HPDE6-E6E7 (cell line): ENCODE results near the gene GPR158.
A peak's percentile ranks its signal among the peaks of the same experiment; 100 is the strongest.

Experiments
- DNase-seq: peaks from one replicate; pipeline ENCODE4 v3.0.0; 2011; ENCODE audit warnings: missing footprints; ENCODE audit errors: extremely low spot score

GPR158 gene

GRCh38 chr10:25504306-25504705, 329.5 kb downstream of the GPR158 start:
- no peak for DNase-seq

- DNase-seq, result no peak
Measured at GRCh38 chr10:25504838-25505237, 330.0 kb downstream of the GPR158 start.

- DNase-seq, result no peak
Measured at GRCh38 chr10:25505466-25505865, 330.7 kb downstream of the GPR158 start.

DNA sequence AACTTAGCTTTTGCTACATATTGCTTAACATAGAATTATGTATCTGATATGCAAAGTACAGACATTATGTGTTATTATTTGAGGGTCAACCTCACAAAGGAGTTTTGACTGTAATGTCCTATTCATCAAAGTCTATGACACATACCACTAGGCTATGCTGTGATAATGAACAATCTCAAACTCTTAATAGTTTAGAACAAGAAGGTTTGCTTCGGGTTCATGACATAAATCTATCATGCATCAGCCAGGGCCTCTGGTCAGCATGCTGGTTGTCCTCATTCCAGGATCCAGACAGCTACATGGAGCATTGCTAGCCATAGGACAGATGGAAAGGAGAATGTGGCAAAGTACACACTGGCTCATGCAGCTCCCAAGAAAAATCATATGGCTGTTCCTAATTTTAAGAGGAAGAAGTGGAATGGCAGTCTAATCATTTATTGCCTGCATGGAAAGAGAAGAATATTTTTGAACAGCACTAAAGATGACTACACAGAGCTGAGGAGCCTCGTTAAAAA, 332.1 kb downstream of the GPR158 start:
- no peak for DNase-seq

GRCh38 chr10:25508112-25508815, 333.5 kb downstream of the GPR158 start:
- DNase-seq, result no peak

GRCh38 chr10:25509151-25509550, 334.4 kb downstream of the GPR158 start:
- DNase-seq, result no peak

GRCh38 chr10:25522294-25522693, 347.5 kb downstream of the GPR158 start:
- no peak for DNase-seq

DNA sequence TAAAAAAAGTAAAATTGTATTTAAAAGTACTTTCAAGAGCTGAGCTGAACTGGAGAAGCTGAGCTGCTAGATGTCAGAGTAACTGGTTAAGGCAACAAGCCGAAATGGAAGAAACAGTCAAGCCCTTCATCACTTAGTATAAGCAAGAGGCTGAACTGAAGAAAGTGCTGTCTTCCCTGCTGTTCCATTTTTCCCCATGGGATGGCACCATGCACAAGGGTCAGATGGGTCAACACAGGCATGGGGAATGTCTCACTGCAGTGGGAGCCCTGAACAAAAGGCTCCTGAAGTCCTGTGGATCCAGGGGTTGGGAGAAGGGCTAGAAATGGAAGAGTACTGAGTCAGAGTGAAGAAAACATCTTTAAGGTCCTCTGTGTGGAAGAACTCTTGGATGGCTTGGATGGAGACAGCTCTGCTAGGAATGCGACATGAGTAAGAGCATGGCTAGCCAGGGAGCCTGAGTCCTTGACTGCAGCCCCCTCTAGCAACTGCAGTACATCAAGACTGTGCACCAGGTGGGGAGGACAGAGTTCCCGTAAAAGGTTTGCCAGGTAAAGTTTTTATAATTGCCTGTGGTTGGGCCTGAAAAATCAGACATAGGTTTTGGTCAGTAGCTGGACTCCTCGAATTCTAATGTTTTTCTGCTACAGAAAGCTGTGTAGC, 348.3 kb downstream of the GPR158 start:
- no peak for DNase-seq

DNA sequence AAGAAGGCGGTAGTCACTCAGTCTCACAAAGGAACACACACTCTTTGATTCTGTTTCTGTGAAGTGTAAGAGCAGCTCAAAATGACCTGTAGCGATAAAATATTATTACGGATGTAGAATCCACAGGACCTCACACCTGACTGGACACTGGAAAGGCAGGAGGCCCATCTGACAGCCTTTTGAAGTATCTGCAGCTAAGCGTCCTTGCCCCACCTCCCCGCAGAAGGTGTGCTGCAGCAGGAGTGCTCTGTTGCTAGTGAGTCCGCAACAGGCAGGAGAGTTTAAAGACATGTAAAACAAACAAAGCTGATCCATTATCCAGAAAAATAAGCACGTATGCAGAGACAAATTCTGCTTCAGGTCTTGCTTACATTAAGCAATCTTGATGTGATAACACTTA, 355.5 kb downstream of the GPR158 start:
- DNase-seq, result no peak

DNA sequence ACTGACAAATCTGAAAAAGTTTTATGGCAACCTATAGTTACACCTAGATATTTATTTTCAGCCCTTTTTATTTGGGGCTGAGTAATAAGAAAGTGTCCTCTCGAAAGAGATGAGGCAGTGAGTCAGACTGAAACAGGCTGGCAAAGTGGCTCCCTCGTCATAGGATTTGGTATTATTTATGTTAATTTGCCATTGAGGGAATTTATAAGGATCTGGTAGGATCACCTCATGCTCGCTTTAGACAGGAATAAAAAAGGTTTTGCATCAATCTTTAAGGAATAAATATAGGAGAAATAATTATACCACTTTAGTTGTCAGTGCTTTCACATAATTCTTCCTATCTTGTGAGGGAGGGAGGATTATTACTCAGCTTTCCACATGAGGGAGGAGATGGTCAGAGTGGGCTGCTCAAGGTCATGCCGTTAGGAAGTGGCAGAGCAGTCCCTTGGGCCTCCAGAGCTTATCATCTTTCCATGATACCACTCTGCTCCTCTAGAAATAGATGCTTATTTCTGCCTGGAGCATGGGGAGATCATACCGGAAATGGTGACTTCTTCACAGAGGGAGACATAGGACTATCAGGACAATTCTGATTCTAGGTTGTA, 356.8 kb downstream of the GPR158 start:
- no peak for DNase-seq

DNA sequence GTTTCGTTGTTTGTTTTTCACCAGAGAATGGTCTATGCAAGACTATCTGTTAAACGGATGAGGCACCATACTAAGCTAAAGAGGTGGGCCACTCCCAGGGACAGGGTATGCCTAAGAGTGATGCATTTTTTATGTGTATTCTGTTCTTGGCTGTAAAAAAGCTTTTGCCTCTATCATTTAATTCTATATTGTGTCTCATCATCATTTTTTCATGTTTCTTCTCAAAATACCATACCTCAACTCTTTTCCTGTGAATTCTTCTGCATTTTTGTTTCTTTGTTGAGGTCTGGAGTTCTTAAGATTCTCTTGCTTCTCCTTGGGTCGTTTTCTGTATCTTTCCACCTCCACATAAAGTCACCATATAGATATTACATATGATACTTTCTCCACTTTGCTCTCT, 357.4 kb downstream of the GPR158 start:
- no peak for DNase-seq

GRCh38 chr10:25536027-25536426, 361.2 kb downstream of the GPR158 start:
- no peak for DNase-seq

DNA sequence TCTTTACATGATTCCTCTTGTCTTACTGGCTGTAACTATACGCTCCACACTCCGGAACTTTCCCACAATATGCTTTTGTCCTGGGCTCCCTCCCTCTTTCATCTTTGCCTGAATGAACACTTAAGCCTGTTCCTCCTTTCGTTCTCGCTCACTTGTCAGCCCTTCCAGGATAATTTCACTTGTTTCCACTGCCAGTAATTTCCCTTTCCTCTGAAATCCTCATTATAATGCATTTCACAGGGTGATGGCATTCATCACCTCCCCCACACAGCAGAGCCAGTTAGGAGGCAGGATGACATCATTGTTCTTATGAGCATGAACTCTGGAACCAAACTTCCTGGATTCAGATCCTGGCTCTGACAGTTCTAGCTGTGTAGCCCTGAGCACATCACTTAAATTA, 372.6 kb downstream of the GPR158 start:
- DNase-seq, result no peak

DNA sequence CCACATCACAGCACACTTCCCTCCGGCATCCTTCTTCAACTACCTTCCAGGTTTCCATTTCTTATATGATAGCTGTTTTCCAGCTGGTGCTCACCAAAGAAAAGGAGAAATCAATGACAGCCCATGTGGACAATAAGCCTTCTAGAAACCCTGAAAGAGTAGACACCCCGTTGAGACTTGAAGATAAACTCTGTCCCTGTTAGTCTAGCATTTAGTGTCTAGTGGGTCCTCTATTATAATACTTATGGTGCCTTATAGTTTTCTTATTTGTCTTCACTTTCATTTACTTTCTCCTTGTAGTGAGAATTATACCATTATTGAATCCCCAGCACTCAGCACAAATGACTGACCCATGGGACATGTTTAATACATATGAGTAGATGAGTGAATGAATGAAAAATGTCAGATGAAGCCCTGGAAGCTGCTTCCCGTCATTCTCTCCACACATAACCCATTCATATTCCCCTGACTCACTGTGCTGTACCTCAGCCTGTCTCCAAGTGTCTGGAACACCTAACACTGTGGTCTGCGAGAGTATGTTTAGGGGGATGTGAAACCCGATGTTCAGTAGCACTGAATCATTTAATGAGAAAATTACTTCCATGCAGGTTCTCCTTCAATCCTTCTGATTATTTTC, 377.6 kb downstream of the GPR158 start:
- DNase-seq, result no peak

DNA sequence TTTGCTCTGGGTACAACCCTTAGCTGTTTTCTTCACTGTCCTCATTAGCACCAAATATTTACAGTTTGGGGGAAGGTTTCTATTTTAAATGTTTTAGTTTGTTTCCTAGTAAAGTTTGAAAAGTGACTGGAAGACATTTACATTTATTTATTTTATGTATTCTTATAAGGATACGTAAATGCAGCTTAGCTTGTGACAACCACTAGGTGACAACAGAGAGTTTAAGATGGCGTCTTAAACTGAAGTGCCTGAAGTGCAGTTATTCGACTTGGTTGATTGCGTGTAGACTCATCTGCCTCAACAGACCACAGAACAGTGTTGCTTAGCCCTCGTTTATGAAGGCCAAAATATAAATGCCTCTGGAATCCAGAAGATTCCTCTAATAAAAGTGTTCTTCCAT, 381.1 kb downstream of the GPR158 start:
- DNase-seq, result no peak

- peak; percentile 12 for DNase-seq
Measured at GRCh38 chr10:25556457-25556856, 381.7 kb downstream of the GPR158 start.

GRCh38 chr10:25557136-25557535, 382.3 kb downstream of the GPR158 start:
- no peak for DNase-seq

DNA sequence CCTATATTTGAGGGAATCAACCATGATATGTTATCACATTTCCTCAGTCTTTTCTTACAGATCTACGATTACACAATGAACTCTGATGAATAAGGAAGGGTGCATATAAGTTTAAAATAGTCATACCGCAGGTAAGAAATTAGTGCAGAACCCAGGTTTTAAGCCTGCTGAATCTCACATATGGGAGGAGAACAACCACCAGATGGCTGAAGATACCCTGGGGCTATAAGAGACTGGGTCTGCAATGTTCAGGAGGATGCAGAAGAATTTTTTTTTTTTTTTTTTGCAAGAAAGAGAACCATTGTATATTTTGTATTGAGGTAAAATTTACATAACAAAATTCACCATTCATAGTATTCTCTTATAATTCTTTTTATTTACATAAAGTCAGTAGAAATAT, 387.0 kb downstream of the GPR158 start:
- no peak for DNase-seq

GRCh38 chr10:25562547-25562946, 387.7 kb downstream of the GPR158 start:
- DNase-seq, result no peak

- no peak for DNase-seq
Measured at GRCh38 chr10:25564351-25564750, 389.6 kb downstream of the GPR158 start.

DNA sequence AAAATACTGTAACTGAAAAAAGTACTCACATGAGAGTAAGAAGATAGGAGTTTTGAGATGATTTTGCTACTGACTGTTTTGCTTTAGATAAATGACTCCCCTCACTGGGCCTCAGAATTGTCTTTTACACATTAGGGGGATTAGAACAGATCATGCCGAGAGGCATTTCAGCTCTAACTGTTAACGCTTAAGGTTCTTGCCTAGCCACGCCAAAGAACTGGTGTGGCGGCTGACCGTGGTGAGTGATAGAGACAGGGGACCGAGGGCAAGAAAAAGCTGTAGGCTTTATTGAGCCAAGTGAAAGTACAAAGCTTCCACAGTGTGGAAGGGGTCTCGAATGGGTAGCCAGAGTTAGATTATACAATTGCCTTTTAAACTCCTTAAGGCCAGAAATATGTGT, 390.8 kb downstream of the GPR158 start:
- no peak for DNase-seq

GRCh38 chr10:25573316-25573715, 398.5 kb downstream of the GPR158 start:
- DNase-seq, result no peak

DNA sequence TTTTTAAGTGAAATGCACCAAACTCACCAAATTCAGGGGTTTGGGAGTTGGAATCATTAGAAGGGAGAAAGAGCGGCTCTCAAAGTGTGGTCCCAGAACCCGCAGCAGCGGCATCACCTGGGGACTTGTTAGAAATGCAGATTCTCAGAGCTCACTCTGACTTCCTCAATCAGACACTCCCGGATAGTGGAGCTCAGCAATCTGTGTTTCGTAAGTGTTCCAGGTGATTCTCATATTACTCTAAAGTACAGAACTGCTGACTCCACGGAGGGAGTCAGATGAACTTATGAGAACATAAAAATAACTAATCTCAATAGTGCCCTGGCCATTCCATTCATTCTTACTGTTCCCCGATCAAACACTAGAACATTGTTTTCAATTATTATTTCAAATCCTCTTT, 400.5 kb downstream of the GPR158 start:
- no peak for DNase-seq
